Keratinocyte (primary cell): ENCODE data around the gene GAPDHS.

Source experiments
- CTCF ChIP-seq, 3 experiments: IDR thresholded peaks in 1 of 3; conservative IDR thresholded peaks in 1 of 3; optimal IDR thresholded peaks in 1 of 3; 2 replicates in 2 of 3; 3 replicates in 1 of 3; pipeline versions ENCODE3 to v1.5.1; 2011; ENCODE audit warnings: low read length in 3 of 3, mild to moderate bottlenecking in 3 of 3, moderate library complexity in 2 of 3, control low read depth in 1 of 3, inconsistent platforms in 1 of 3; ENCODE audit not compliant: insufficient read depth in 2 of 3; ENCODE audit errors: extremely low read depth in 1 of 3
- EZH2 ChIP-seq: IDR thresholded peaks from one replicate; pipeline ENCODE4 v1.6.1; 2012; ENCODE audit warnings: inconsistent platforms, mild to moderate bottlenecking, low read length, moderate library complexity

- TF ChIP-seq CTCF (optimal IDR thresholded peaks at IDR 0.05 in 1 of 3, IDR thresholded peaks at IDR 0.05 in 1 of 3, conservative IDR thresholded peaks at IDR 0.05 in 1 of 3; ENCODE audit: extremely low read depth in 1 of 3, insufficient read depth in 2 of 3, low read length in 3 of 3): no peak
- no peak for TF ChIP-seq EZH2
Observed at GRCh38 chr19:35577918-35578317, 44.7 kb downstream of the GAPDHS start.
